ENCODE measurements around the gene UIMC1. TPM values are rescaled to one million over a fixed set of nuclear protein-coding genes. Genes with fewer than 3 reads are reported as not detected.
A peak's percentile ranks its signal among the peaks of the same experiment; 100 is the strongest.

UIMC1 gene
- total RNA-seq, 2 donors from 2014 or later = 19.1 to 27.2 TPM

DNA sequence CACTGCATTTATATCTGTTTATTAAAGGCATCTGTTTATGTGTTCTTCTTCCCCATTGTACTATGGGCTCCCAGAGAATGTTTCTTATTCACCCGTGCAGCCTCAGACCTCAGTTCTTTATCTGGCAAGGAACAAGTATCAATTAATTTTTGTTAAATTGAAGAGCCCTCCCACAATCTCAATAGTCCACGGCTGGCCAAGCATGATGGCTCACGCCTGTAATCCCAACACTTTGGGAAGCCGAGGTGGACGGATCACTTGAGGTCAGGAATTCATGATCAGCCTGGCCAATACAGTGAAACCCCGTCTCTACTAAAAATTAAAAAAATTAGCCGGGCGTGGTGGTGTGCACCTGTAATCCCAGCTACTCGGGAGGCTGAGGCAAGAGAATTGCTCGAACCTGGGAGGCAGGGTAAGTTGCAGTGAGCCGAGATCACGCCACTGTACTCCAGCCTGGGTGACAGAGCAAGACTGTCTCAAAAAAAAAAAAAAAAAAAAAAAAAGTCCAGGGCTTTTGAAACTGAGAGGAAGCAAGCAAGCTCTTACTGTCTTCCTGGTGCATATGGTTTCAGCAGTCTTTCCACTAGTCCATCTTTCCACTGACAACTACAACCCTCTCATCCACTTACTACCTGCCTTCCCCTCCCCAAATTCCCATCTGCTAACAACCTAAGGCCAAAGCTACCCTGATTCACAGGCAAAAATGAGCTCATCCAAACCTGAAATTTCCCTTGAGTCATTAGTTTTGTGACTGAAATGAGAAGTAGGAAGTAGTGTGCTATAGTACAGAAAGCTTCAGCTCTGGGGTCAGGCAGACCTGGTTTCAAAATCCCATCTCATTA is 105.1 kb downstream of the UIMC1 start:
- DNase-seq (no peak), ATAC-seq (no peak)
- H3K9me3 ChIP-seq = no peaks in the 10 kb centered on the region
- H3K27ac ChIP-seq = no peak overlapping the region
- 82 to 87% methylated on average over 12 of the region's 12 CpGs for WGBS, 2 donors
- no peaks in the 10 kb centered on the region for H3K4me1 ChIP-seq
- TF ChIP-seq, protein P1, sequence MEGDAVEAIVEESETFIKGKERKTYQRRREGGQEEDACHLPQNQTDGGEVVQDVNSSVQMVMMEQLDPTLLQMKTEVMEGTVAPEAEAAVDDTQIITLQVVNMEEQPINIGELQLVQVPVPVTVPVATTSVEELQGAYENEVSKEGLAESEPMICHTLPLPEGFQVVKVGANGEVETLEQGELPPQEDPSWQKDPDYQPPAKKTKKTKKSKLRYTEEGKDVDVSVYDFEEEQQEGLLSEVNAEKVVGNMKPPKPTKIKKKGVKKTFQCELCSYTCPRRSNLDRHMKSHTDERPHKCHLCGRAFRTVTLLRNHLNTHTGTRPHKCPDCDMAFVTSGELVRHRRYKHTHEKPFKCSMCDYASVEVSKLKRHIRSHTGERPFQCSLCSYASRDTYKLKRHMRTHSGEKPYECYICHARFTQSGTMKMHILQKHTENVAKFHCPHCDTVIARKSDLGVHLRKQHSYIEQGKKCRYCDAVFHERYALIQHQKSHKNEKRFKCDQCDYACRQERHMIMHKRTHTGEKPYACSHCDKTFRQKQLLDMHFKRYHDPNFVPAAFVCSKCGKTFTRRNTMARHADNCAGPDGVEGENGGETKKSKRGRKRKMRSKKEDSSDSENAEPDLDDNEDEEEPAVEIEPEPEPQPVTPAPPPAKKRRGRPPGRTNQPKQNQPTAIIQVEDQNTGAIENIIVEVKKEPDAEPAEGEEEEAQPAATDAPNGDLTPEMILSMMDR (IDR thresholded peaks at IDR 0.05) = no peak
- TF ChIP-seq POLR2A (IDR thresholded peaks at IDR 0.05) = no peak
- intact Hi-C loops (cut with DNase I) = no loop called here
- H3K36me3 ChIP-seq (replicated peaks in 1 of 2; ENCODE audit: insufficient read depth in 1 of 2, low read depth in 2 of 2) = peaks cover 4 to 20% of the 10 kb centered on the region in 2 donors
- no peaks in the 10 kb centered on the region for H3K27me3 ChIP-seq
- no peak overlapping the region for H3K4me3 ChIP-seq

DNA sequence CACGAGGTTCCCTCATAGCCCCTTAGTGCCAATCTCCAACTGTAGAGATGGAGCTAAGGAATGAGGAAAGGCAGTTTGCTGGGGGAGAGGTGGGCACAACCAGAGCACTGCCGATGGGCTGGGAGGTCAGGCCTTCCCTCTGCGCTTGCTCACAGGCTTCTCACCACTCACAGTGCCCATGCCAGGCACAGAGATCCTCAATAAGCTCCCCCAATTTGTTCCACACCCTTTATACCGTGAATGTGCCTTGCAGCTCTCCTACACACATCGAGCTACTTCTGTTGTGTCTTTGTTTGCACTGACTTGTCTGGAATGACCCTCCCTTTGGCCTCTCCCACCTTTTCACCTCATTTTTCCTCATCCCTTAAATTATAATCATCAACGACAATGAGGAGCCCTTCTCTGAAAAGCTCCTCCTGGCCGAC is 105.8 kb downstream of the UIMC1 start:
- ATAC-seq (no peak), DNase-seq (no peak)
- H3K27me3 ChIP-seq = no peaks in the 10 kb centered on the region
- H3K27ac ChIP-seq = no peak overlapping the region
- no peaks in the 10 kb centered on the region for H3K9me3 ChIP-seq
- no peak overlapping the region for H3K4me3 ChIP-seq
- intact Hi-C loops (cut with DNase I) = no loop called here
- 72 to 77% methylated on average over 7 of the region's 7 CpGs for WGBS, 2 donors
- TF ChIP-seq POLR2A (IDR thresholded peaks at IDR 0.05) = no peak
- TF ChIP-seq, protein P1 (IDR thresholded peaks at IDR 0.05) = no peak
- H3K36me3 ChIP-seq (replicated peaks in 1 of 2; ENCODE audit: insufficient read depth in 1 of 2, low read depth in 2 of 2) = peaks cover 0 to 15% of the 10 kb centered on the region in 2 donors
- H3K4me1 ChIP-seq = no peaks in the 10 kb centered on the region

DNA sequence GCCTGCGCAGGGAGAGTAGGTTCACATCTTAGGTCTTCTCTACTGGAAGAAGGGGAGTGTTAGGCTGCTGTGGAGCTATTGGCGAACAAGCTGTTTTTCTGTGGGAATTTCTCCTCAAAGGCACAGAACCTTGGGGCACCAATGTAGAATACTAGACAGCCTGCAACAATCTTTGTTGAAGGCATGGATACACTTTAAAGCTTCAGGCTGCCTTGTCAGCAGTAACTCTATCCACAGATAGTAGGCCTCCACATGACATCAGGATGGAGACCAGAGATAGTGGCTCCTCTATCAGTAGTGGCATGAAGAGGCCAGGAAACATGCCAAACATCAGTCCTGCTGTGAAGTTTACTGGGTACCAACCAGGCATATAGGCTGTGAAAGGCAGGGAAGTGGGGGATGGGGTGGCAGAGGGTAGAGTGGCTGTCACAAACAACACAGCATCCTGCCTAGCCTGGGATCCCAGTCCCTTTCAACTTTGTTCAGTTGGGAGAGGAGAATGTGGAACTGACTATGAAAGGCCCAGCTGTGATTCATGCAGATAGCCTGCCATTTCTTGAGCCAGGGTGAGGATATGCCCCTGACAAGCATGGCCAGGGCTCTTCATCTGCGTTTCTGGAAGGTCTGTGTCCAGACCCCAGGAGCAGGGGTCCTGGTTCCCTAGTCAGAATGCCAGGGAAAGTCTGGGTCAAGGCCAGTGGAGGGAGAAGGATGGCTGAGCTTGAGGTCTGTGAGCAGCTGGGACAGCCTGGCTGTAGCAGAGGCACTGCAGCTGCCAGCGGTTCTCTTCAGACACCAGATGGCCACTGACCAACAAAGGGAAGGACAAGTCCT is 106.4 kb downstream of the UIMC1 start:
- WGBS, 2 donors = 88 to 95% methylated on average over 3 to 4 of the region's 4 CpGs
- intact Hi-C loops (cut with DNase I) = no loop called here
- Histone ChIP-seq H3K4me1 (no peaks in the 10 kb centered on the region), H3K27ac (no peak overlapping the region), H3K36me3 (replicated peaks in 1 of 2; ENCODE audit: insufficient read depth in 1 of 2, low read depth in 2 of 2) (peaks cover 0 to 14% of the 10 kb centered on the region in 2 donors), H3K27me3 (no peaks in the 10 kb centered on the region), H3K9me3 (no peaks in the 10 kb centered on the region), H3K4me3 (no peak overlapping the region)
- ATAC-seq (no peak), DNase-seq (no peak)
- TF ChIP-seq, protein P1 (IDR thresholded peaks at IDR 0.05) = no peak
- TF ChIP-seq POLR2A (IDR thresholded peaks at IDR 0.05) = no peak

DNA sequence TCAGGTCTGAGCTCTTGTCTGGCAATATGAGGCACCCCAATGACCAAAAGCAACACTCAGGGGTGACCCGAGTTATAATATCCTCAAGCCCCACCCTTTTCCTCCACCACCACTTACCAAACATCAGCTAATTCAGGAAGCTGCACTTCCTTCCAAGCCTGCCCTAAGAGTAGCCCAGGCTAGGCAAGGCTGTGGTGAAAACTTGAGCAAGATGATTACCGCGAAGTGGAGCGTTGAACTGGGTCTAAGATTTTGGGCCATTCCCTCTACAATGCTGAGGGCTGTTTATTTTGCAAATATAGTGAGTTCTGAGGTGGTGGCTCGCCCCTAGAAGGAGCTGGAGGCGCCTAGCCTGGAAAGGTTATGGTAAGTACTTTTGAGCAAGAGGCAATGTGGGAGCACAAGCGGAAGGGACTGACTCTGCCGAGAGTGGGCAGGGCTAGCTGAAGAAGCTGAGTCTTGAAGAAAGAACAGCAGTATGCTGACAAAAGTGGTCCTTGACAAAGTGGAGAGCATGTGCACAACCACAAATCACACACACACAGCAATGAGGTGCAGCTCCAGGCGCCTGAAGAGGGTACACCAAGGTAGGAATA is 107.2 kb downstream of the UIMC1 start, which contains the start of gene HK3:
Gene HK3, minus strand, starts transcription at position 51 of the 596 bp plus-strand sequence. CDS start 3,187 bp downstream, outside the sequence.
- H3K4me3 ChIP-seq = no peak within 1 kb of the TSS
- H3K9me3 ChIP-seq = no peaks in the 10 kb centered on the region
- H3K4me1 ChIP-seq = no peaks in the 10 kb centered on the region
- no peak within 1 kb of the TSS for H3K27ac ChIP-seq
- DNase-seq (peak in 1 of 4 donors; percentile 36), ATAC-seq (no peak)
- intact Hi-C loops (cut with DNase I) = no loop called here
- WGBS, 2 donors = 50 to 67% methylated on average over 9 of the region's 9 CpGs
- TF ChIP-seq, protein P1 (IDR thresholded peaks at IDR 0.05) = no peak
- TF ChIP-seq POLR2A (IDR thresholded peaks at IDR 0.05) = no peak
- no peaks in the 10 kb centered on the region for H3K27me3 ChIP-seq
- H3K36me3 ChIP-seq (replicated peaks in 1 of 2; ENCODE audit: insufficient read depth in 1 of 2, low read depth in 2 of 2) = peaks cover 0 to 8% of the 10 kb centered on the region in 2 donors
